Neural cell (in vitro differentiated cells): ENCODE measurements around the gene CABP1. TPM values are rescaled to one million over a fixed set of nuclear protein-coding genes. Genes with fewer than 3 reads are reported as not detected.
"Not testable (repeated sequence)": the region's sequence is repeated elsewhere in the genome, so short reads cannot be mapped to it uniquely, and the experiment has no call there.

ENCODE experiments used
- H2AFZ ChIP-seq: fragments of 200-600, 300-800 bp; sonication (generic), shearing (Covaris generic); 2 replicates; pipeline ENCODE4 v1.6.0; 2014; ENCODE audit warnings: low read depth, mild to moderate bottlenecking, antibody characterized with exemption, low read length, moderate library complexity
- H3F3A ChIP-seq: fragments of 200-600 bp; shearing (Covaris generic); 2 replicates; pipeline ENCODE4 v1.6.1; 2016; ENCODE audit warnings: mild to moderate bottlenecking, moderate library complexity, mixed read lengths, antibody characterized with exemption, low read length; ENCODE audit not compliant: insufficient read depth, poor library complexity, severe bottlenecking
- H3K27ac ChIP-seq: fragments of 200-600, 300-800 bp; sonication (generic), shearing (Covaris generic); 2 replicates; pipeline ENCODE4 v1.5.1; 2014; ENCODE audit warnings: mild to moderate bottlenecking, low read length, moderate library complexity
- H3K27me3 ChIP-seq: fragments of 300-800, 200-600 bp; sonication (generic), shearing (Covaris generic); 2 replicates; pipeline ENCODE4 v1.6.0; 2014; ENCODE audit warnings: mild to moderate bottlenecking, low read depth, low read length, moderate library complexity; ENCODE audit not compliant: insufficient read depth
- H3K36me3 ChIP-seq: fragments of 300-800, 200-600 bp; sonication (generic), shearing (Covaris generic); 2 replicates; pipeline ENCODE4 v1.5.1; 2014; ENCODE audit warnings: mild to moderate bottlenecking, antibody characterized with exemption, low read length, moderate library complexity; ENCODE audit not compliant: insufficient read depth
- H3K4me2 ChIP-seq: fragments of 300-800, 200-600 bp; sonication (generic), shearing (Covaris generic); 2 replicates; pipeline ENCODE4 v1.6.0; 2014; ENCODE audit warnings: mild to moderate bottlenecking, low read length
- H3K4me3 ChIP-seq: fragments of 300-800, 200-600 bp; sonication (generic), shearing (Covaris generic); 2 replicates; pipeline ENCODE4 v1.5.1; 2014; ENCODE audit warnings: mild to moderate bottlenecking, low read length, moderate library complexity
- H3K79me2 ChIP-seq: fragments of 200-600 bp; shearing (Covaris generic); replicated peaks from 2 replicates; pipeline ENCODE4 v1.6.0; 2014; ENCODE audit warnings: mild to moderate bottlenecking, low read length, moderate library complexity; ENCODE audit not compliant: insufficient read depth
- H3K9ac ChIP-seq: fragments of 300-800, 200-600 bp; sonication (generic), shearing (Covaris generic); 2 replicates; pipeline ENCODE4 v1.6.1; 2016; ENCODE audit warnings: mild to moderate bottlenecking, low read length, mixed read lengths
- H3K9me2 ChIP-seq: fragments of 200-600 bp; shearing (Covaris generic); 2 replicates; pipeline ENCODE4 v1.6.1; 2016; ENCODE audit warnings: mild to moderate bottlenecking, low read length, mixed read lengths; ENCODE audit not compliant: insufficient read depth
- H3K9me3 ChIP-seq: fragments of 200-600, 300-800 bp; sonication (generic), shearing (Covaris generic); 2 replicates; pipeline ENCODE4 v1.6.1; 2016; ENCODE audit warnings: mild to moderate bottlenecking, mixed run types, low read length, moderate library complexity, mixed read lengths
- H4K20me1 ChIP-seq: fragments of 200-600 bp; shearing (Covaris generic); 2 replicates; pipeline ENCODE4 v1.6.1; 2016; ENCODE audit warnings: mild to moderate bottlenecking, mixed run types; ENCODE audit not compliant: insufficient read depth
- EP300 ChIP-seq: fragments of 450-650 bp; conservative IDR thresholded peaks from 2 replicates; pipeline ENCODE4 v1.6.1; 2014; ENCODE audit warnings: antibody characterized with exemption, mild to moderate bottlenecking, moderate library complexity; ENCODE audit not compliant: poor library complexity, severe bottlenecking
- EZH2 ChIP-seq: fragments of 200-600, 300-800 bp; shearing (Covaris generic), sonication (generic); IDR thresholded peaks from 2 replicates; pipeline ENCODE4 v1.6.1; 2014; ENCODE audit warnings: antibody characterized with exemption, low read length, borderline replicate concordance, mild to moderate bottlenecking; ENCODE audit not compliant: insufficient read depth, poor library complexity, severe bottlenecking
- MXI1 ChIP-seq: fragments of 450-650 bp; conservative IDR thresholded peaks from 2 replicates; pipeline ENCODE4 v1.6.1; 2014; ENCODE audit warnings: antibody characterized with exemption, mild to moderate bottlenecking; ENCODE audit not compliant: poor library complexity, severe bottlenecking
- POLR2AphosphoS5 ChIP-seq: IDR thresholded peaks from 2 replicates; pipeline ENCODE4 v1.6.1; 2012
- RAD21 ChIP-seq: fragments of 450-650 bp; conservative IDR thresholded peaks from 2 replicates; pipeline ENCODE4 v1.6.1; 2014; ENCODE audit warnings: antibody characterized with exemption, mild to moderate bottlenecking, moderate library complexity
- SMC3 ChIP-seq: fragments of 450-650 bp; conservative IDR thresholded peaks from 2 replicates; pipeline ENCODE4 v1.6.1; 2014; ENCODE audit warnings: antibody characterized with exemption, mild to moderate bottlenecking, moderate library complexity; ENCODE audit not compliant: poor library complexity
- TAF1 ChIP-seq: IDR thresholded peaks from 2 replicates; pipeline ENCODE4 v1.6.1; 2012; ENCODE audit warnings: low read depth
- polyA plus RNA-seq: library from polyadenylated mRNA; depleted of rRNA; stranded (reverse); fragments of >200 nt; gene quantifications from 2 replicates; pipeline ENCODE4 v1.2.3, GENCODE V29; 2014
- TF ChIP-seq, protein P1 (sequence below): fragments of 450-650 bp; IDR thresholded peaks from 2 replicates; pipeline ENCODE4 v1.5.1; 2014; ENCODE audit warnings: antibody characterized with exemption, mild to moderate bottlenecking, moderate library complexity; ENCODE audit not compliant: poor library complexity, severe bottlenecking
- TF ChIP-seq, protein P2 (sequence below): IDR thresholded peaks from 2 replicates; pipeline ENCODE4 v1.6.1; 2012; ENCODE audit warnings: borderline replicate concordance

Gene CABP1
- polyA plus RNA-seq, 1 donor from 2014 or later = 0.71 TPM

DNA sequence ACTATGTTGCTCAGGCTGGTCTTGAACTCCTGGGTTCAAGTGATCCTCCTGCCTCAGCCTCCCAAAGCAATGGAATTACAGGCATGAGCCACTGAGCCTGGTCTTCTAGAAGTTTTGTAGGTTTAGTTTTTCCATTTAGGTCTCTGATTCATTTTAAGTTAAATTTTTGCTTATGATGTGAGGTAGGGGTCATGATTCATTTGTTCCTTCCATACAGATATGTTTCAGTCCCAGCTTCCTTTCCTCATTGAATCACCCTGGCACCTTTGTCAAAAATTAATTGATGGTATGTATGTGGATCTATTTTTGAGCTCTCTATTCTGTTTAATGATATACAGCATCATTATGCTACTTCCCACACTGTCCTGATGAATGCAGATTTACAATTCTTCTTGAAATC, 25.6 kb upstream of the CABP1 start:
- no peaks in the 10 kb centered on the region for H3K79me2 ChIP-seq
- no peaks in the 10 kb centered on the region for H3K27me3 ChIP-seq
- no peak overlapping the region for H3K27ac ChIP-seq
- H3K9me3 ChIP-seq = no peaks in the 10 kb centered on the region
- TF ChIP-seq EZH2 (no peak), RAD21 (no peak), EP300 (no peak), TAF1 (no peak), SMC3 (no peak), MXI1 (no peak), POLR2AphosphoS5 (no peak)
- TF ChIP-seq, protein P1, sequence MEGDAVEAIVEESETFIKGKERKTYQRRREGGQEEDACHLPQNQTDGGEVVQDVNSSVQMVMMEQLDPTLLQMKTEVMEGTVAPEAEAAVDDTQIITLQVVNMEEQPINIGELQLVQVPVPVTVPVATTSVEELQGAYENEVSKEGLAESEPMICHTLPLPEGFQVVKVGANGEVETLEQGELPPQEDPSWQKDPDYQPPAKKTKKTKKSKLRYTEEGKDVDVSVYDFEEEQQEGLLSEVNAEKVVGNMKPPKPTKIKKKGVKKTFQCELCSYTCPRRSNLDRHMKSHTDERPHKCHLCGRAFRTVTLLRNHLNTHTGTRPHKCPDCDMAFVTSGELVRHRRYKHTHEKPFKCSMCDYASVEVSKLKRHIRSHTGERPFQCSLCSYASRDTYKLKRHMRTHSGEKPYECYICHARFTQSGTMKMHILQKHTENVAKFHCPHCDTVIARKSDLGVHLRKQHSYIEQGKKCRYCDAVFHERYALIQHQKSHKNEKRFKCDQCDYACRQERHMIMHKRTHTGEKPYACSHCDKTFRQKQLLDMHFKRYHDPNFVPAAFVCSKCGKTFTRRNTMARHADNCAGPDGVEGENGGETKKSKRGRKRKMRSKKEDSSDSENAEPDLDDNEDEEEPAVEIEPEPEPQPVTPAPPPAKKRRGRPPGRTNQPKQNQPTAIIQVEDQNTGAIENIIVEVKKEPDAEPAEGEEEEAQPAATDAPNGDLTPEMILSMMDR = no peak
- TF ChIP-seq, protein P2, sequence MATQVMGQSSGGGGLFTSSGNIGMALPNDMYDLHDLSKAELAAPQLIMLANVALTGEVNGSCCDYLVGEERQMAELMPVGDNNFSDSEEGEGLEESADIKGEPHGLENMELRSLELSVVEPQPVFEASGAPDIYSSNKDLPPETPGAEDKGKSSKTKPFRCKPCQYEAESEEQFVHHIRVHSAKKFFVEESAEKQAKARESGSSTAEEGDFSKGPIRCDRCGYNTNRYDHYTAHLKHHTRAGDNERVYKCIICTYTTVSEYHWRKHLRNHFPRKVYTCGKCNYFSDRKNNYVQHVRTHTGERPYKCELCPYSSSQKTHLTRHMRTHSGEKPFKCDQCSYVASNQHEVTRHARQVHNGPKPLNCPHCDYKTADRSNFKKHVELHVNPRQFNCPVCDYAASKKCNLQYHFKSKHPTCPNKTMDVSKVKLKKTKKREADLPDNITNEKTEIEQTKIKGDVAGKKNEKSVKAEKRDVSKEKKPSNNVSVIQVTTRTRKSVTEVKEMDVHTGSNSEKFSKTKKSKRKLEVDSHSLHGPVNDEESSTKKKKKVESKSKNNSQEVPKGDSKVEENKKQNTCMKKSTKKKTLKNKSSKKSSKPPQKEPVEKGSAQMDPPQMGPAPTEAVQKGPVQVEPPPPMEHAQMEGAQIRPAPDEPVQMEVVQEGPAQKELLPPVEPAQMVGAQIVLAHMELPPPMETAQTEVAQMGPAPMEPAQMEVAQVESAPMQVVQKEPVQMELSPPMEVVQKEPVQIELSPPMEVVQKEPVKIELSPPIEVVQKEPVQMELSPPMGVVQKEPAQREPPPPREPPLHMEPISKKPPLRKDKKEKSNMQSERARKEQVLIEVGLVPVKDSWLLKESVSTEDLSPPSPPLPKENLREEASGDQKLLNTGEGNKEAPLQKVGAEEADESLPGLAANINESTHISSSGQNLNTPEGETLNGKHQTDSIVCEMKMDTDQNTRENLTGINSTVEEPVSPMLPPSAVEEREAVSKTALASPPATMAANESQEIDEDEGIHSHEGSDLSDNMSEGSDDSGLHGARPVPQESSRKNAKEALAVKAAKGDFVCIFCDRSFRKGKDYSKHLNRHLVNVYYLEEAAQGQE = no peak
- no peaks in the 10 kb centered on the region for H3K36me3 ChIP-seq
- H3F3A ChIP-seq = no peaks in the 10 kb centered on the region
- no peak overlapping the region for H2AFZ ChIP-seq
- no peak overlapping the region for H3K4me2 ChIP-seq
- H4K20me1 ChIP-seq = no peaks in the 10 kb centered on the region
- no peaks in the 10 kb centered on the region for H3K9me2 ChIP-seq
- H3K9ac ChIP-seq = no peak overlapping the region
- H3K4me3 ChIP-seq = no peak overlapping the region

DNA sequence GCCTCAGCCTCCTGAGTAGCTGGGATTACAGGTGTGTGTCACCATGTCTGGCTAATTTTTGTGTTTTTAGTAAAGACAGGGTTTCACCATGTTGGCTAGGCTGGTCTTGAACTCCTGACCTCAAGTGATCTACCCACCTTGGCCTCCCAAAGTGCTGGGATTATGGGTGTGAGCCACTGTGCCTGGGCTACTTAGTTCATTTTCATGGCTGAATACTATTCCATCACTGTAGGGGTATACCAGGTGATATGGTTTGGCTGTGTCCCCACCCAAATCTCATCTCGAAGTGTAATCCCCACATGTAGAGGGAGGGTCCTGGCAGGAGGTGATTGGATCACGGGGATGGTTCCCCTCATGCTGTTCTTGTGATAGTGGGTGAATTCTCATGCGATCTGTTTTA, 23.2 kb upstream of the CABP1 start:
- H3K9me3 ChIP-seq, H3K36me3 ChIP-seq, H3K4me3 ChIP-seq, H3F3A ChIP-seq, H3K9ac ChIP-seq, H3K4me2 ChIP-seq, H2AFZ ChIP-seq, H3K27ac ChIP-seq, H4K20me1 ChIP-seq, H3K27me3 ChIP-seq, H3K79me2 ChIP-seq, H3K9me2 ChIP-seq: not testable (repeated sequence)

DNA sequence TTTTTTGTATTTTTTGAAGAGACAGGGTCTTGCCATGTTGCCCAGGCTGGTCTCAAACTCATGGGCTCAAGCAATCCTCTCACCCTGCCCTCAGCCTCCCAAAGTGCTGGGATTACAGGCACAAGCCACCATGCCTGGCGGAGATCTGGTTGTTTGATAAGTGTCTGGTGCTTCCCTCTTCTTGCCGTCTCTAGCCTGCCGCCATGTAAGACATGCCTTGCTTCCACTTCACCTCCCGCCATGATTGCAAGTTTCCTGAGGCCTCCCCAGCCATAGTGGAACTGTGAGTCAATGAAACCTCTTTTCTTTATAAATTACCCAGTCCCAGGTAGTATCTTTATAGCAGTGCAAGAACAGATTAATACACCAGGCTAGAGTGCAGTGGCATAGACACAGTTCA, 22.7 kb upstream of the CABP1 start:
- H4K20me1 ChIP-seq, H3K9ac ChIP-seq, H3K36me3 ChIP-seq, H3K9me2 ChIP-seq, H3K4me3 ChIP-seq, H2AFZ ChIP-seq, H3K27me3 ChIP-seq, H3F3A ChIP-seq, H3K4me2 ChIP-seq, H3K27ac ChIP-seq, H3K9me3 ChIP-seq, H3K79me2 ChIP-seq: not testable (repeated sequence)
